GM12873 (cell line): ENCODE results near the gene ATP2A1.

Source experiments
- CTCF ChIP-seq: IDR thresholded peaks from 2 replicates; pipeline ENCODE4 v1.5.1; 2012; ENCODE audit warnings: low read depth, mild to moderate bottlenecking, moderate library complexity, low read length, control low read depth; ENCODE audit not compliant: insufficient read depth; ENCODE audit errors: missing control alignments

ATP2A1 gene

GRCh38 chr16:28899882-28900590 is 21.7 kb downstream of the ATP2A1 start:
- no peak for TF ChIP-seq CTCF

- no peak for TF ChIP-seq CTCF
Observed at GRCh38 chr16:28900601-28901000, 22.3 kb downstream of the ATP2A1 start.

- TF ChIP-seq CTCF = no peak
Observed at GRCh38 chr16:28901862-28902261, 23.6 kb downstream of the ATP2A1 start.

- no peak for TF ChIP-seq CTCF
Observed at GRCh38 chr16:28902909-28903308, 24.6 kb downstream of the ATP2A1 start.

GRCh38 chr16:28903344-28904042 is 25.2 kb downstream of the ATP2A1 start:
- TF ChIP-seq CTCF = no peak

- no peak for TF ChIP-seq CTCF
Observed at GRCh38 chr16:28904363-28904762, 26.1 kb downstream of the ATP2A1 start.

GRCh38 chr16:28904828-28905227 is 26.5 kb downstream of the ATP2A1 start:
- no peak for TF ChIP-seq CTCF
